HG03571 (cell line): Measurements from ENCODE around the gene SMOC1.
"Not testable (repeated sequence)": the region's sequence is repeated elsewhere in the genome, so short reads cannot be mapped to it uniquely, and the experiment has no call there.

ENCODE experiments used
- ATAC-seq: cut with Tn5 transposase; IDR thresholded peaks from one replicate; pipeline ENCODE4 v1.9.1; 2021; ENCODE audit not compliant: unreplicated experiment

SMOC1 gene

DNA sequence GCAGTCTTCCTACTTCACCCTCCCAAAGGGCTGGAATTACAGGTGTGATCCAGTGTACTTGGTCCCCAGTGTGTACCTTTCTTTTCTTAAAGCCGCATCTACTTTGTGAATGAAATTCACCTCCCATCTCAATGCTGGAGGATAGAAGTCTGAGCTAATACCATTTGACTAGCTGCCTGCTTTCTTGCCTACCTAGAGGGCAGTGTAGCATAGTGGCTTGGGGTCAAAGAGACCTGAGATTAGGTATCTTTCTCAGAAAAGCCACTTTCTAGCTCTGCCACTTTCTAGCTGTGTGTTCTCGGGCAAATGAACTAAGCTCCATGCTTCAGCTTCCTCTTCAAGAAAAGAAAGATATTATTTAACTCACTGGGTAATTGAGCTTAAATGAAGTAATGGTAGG, 16.9 kb downstream of the SMOC1 start:
- no peak for ATAC-seq

DNA sequence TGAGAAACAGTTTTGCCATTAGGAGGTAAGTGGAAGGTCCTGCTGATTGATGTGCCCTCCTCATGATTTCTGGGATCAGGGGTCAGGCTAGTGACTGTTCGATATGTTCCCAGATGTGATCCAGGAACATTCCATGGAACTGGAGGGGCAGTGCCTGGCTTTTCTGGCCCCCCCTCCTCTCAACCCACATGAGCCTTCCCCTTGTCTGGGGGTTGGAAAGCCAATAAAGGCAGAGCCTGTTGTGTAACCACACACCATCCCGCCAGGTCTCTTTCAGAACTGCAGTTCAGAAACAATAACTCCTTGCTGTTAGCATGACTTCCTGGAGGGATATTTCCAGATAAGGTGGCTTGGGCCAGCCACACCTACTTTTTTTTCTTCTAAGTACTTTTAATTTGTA, 17.8 kb downstream of the SMOC1 start:
- ATAC-seq = no peak

DNA sequence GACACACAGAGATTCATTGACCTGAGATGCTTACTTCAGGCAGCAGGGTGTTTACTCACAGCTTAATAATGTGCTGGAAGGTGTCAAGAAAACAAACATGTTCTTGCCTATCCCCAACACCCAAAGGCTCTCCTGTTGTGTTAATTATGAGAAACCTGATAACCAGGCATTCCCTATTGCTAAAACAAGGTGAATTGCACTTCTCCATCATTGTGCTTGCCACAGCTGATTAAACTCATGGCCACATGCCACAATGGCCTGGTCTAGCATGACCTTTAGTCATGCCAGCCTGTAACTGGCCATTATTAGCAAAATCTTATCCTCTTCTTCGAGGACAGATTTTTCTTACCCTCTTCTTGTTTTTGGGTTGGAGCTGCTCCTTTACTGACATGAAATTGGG, 21.4 kb downstream of the SMOC1 start:
- no peak for ATAC-seq

DNA sequence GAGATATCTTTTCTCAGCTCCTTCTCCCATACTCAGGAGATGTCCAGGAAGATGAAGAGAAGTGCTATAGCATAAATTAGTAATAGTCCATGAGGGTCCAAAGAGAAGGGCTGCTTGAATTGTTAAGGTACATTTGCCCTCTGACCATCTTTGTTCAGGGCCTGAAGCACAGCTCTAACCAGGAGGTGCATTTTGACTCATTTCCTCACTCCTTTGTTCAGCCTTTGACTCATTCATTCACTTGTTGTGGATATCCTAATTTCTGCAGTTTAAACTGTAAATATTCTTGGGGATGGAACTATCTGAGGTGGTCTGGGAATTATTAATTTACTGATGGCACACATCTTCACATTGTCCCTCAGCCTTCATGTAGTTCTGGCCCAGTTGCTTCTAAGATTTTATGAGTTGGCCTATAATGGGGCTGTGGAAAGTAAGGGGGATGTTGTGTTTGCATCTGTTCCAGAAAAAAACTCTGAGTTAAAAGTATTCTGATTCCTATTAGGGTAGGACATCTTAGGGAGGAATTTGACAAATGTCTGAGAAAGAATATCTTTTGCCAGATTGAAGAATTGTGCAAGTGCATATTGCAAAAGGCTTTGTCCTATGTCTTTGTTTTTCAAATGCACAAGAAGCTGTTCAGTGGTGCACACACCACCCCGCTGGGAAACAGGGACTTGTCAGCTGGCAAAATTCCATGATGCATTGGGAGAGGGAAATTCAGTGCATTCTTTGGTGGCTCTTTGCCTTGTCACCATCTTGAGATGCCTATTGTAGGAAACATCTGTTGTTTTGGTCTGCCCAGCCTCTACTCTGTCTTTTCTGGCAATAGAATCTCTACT, 22.1 kb downstream of the SMOC1 start:
- ATAC-seq = no peak

DNA sequence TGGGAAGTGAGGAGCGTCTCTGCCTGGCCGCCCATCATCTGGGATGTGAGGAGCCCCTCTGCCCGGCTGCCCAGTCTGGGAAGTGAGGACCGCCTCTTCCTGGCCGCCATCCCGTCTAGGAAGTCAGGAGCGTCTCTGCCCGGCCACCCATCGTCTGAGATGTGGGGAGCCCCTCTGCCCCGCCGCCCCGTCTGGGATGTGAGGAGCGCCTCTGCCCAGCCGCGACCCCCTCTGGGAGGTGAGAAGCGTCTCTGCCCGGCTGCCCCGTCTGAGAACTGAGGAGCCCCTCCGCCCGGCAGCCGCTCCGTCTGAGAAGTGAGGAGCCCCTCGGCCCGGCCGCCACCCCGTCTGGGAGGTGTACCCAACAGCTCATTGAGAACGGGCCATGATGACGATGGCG, 23.8 kb downstream of the SMOC1 start:
- ATAC-seq = not testable (repeated sequence)

DNA sequence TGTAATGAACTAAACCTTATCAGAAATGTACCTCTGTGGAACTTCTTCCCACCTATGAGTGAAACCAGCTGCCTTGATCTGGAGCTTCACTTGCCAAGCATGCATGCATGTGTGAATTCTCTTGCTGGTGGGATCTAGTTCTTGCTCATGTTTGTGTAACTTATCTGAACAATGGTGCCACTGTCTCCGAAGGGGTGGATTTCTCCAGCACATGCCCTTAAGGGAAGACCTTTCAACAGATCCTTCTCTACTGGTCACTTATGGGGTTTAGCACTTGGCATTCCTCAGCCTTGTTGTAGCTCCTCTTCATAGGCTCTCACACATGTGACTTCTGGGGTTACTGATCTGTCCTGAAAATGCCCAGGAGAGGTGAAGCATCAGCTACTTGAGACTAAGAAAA, 25.0 kb downstream of the SMOC1 start:
- no peak for ATAC-seq

DNA sequence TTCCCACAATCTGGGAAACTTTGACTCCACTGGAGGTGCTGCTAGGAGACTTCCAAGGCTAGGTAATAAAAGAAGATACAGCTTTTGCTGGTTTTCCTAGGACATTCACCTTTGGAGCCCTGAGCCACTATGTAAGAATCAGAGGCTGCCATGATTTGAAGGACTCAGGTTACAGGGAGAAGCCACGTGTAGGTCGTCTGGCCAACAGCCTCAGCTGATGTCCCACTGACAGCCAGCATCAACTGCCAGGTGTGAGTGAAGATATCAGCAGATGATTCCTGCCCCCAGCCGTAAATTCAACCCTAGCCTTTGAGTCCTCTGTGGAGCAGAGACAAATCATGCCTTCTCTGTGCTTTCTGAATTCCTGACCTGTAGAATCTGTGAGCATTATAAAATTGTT, 27.0 kb downstream of the SMOC1 start:
- no peak for ATAC-seq

DNA sequence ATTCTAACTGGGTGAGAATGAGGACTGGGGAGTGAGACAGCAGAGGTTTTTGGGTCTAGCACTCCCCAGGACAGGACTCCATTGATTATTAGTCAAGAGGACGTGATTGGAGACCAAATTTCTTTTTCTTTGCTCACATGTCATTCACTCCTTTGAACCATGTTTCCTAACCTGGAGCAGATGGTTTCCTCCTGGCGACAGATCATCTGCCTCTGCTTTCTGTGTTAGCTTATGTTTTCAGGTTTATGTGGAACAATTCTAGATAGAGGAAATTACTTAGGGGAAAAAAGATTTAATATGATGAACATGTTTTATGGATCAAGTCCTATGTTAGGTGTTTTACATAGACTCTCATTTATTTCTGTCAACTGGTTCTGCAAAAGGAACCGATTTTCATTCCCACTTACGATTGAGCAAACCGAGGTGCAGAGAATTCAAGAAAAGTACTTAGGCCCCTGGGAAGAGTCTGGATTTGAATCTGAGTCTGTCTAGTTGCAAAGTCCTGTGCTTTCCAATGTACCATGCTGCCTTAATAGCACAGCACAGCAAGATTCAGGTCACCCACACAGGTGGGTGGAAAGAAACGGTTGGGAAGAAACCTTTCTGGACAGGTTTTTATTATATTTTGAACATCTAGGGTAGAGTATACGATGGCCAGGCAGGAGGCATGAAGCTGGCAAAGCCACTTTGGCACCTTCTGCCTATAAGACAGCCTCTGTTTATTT, 30.8 kb downstream of the SMOC1 start:
- ATAC-seq = no peak

DNA sequence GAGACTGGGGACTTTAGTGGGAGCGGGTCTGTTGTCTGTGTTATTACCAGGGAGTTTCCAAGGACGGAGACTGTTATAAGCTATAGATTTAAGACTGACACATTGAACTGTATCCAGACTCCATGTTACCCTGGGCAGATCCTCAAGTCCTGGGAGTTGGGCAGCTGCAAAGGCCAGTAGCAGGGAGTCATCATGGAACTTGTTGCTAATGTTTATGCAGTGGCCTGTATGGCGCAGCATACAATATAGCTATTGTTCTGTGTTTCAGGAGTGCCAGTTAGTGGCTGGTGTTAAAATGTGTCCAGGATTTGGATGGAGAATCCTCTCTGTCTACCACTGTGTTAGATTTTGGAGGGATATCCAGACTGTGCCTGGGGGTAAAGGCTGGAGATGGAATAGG, 31.7 kb downstream of the SMOC1 start:
- ATAC-seq = no peak

DNA sequence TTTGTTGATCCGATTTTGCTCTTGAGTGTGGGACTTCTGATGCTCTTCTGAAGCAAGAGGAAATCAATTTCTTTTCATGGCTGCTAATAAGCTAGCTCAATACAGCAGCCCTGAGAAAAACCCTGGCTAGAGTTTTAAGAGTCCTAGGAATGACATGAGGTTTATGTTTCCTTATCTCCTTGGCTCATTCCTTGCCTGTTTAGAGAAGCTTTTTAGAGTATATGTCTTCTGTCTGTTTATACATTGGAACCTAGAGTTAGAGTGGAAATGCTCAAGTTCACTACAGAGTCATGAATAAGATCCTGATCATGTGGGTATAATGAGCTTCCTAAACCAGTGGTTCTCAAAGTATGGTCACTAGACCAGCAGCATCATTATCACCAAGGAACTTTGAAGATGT, 34.5 kb downstream of the SMOC1 start:
- no peak for ATAC-seq

DNA sequence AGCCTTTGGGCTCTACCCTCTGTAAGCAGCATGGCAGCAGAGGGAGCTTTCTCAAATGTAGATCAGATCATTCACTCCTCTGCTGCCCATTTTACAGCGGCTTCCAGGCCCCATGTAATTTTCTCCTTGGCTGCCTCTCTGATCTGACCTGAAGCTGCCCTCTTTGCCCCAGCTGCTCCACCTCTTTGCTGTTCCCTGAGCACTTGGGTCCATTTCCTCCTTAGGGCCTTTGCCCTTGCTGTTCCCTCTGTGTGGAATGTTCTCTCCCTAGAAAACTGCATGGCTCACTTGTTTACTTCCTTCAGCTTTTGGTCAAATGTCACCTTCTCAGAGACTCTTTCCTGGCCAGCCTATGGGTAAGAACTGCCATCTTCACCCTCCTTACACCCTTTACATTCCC, 37.2 kb downstream of the SMOC1 start:
- ATAC-seq = no peak

DNA sequence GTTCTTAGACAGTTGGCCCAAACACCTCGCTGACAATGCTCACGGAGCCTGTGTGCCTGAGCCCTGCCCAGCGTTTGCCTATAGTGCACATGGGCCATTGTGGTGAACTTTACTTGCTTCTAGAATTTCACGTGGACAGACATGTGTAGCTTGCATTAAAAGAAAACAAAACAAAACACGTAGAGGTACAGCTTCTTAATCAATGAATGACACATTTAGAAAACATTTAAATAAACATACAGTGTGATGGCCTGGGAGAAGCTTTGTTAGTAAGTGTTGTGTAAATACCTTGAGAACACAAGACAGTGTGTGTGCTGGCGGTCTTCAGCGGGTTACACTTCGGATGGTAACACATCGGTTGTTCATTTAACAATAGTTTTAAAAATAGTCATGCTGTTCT, 38.1 kb downstream of the SMOC1 start:
- no peak for ATAC-seq

DNA sequence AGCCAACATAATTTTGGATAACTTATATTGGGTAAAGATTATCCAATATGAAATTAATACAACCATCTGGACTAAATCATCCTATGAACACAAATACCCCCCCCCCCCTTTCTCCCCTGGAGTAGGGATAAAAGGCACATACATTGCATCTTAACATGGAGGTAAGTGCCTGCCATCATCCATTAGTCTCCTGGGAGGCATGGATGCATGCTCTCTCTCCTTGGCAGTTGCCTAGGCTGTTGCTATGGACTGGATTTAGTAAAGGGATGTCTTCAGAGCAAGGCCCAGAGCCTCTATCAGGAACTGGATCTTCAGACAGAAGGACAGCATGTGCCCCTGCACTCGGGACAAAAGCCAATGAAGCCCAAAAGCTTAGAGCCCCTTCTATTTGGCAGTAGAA, 40.6 kb downstream of the SMOC1 start:
- ATAC-seq = no peak

DNA sequence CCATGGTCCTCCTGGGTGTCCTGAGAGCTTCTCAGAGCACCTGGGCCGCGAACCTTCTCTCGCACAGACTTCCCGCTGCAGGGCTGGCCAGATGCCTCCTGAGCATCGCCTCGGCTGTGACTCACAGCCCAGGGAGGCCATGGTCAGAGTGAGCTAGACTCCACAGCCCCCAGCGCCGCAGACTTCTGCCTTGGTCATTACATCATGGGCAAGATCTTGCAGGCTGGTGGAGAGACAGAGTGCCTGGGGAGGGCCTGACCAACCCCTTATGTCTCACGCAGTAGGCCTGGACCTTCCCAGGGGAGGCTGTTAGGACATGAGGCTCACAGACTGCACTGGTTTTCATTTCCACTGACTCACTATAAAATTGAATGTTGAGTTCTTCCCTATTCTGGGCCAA, 41.8 kb downstream of the SMOC1 start:
- ATAC-seq = no peak

DNA sequence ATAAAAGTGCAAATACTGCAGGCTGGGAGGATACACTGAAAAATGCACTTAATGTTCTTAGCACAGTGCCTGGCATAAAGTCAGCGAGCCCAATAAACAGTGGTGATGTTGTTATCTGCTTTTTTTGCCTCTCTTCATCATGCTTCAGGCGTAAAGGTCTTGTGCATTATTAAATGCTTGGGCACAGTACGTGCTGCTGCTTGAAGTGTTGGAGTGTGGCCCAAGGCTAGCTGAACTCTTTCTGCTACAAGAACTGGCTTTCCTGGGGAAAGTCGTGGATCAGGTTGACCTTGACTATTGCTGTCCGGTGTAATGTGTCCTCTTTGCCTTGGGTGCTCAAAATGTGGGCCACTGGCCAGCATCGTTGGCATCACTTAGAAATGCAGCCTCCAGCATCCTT, 43.0 kb downstream of the SMOC1 start:
- ATAC-seq = no peak

DNA sequence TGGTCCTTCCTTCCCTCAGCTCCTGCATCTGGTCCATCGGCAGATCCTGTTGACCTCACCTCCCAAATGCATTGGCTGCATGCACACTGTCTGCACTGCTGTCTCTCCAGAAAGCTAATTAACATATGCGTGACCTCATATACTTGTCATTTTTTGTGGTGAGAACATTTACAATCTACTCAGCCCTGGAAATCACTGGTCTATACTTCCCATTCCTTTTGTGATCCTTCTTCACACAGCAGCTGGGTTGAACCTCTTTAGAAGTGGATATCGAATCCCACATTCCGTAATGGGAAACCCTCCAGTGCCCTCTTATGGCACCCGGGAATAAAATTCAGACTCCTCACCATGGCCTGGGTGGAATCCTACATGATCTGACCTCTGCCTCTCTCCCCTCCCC, 45.0 kb downstream of the SMOC1 start:
- no peak for ATAC-seq

DNA sequence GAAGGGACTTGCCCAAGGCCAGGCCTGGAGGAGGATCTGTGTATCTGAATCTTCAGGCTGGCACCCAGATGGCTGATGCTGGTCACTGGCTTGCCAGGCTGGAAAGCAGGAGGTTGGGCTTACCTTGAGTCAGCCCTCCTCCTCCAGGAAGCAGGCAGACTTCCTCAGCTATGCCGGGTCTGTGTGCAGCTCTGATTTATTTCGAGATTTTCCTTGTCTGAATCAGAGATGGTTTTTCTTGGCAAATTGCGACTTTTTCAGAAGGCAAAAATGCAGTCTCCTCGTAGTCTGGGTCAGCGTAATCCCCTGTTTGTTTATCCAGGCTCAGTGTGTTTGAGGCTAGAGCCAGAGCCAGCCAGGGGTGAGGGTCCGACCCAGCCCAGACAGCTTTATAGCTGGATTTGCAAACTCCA, 48.9 kb downstream of the SMOC1 start:
- ATAC-seq = no peak

DNA sequence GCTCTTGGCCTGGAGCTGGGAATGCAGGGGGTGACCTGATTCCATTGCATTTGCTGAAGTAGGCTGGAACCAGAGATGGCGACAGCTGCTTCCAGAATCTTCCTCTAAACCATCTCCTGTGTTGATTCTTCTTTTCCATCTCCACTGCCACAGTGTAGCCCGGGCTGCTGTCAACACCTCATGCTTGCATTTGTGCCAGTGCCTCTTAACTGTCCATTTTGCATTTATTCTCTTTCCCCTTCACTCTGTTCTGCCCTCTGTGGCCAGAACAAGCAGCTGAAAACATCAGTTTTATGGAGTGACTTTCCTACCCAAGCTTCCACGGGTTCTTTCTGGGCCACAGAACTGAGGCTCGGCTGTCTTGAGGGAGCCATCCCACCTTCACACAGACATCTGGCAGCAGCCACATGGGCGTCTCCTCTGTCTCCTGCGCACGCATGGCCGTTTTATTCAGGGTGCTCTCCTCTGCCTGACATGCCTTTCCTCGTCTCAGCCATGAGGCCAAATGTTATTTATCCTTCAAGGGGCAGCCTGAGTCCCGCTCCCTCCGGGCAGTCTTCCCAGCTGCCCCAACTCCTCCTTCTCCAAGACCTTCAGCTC, 51.7 kb downstream of the SMOC1 start:
- ATAC-seq = no peak

DNA sequence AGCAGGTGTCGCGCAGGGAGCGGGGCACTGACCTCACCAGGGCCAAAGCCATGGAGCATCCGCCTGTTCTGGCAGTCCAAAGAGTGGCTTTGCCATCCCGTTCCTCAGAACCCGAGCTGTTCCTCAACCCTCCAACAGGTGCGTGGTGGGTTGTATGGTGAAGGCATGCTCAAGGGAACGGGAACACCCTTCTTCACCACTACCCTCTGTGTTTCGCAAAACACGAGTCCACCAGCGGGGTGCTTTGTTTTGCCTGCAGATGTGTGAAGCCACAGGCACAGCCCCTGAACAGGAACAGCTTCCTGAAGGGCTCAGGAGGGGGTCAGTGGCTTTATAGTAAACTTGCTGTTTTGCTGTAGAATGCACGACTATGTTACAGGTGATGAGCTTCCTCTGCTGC, 52.7 kb downstream of the SMOC1 start:
- ATAC-seq = no peak

DNA sequence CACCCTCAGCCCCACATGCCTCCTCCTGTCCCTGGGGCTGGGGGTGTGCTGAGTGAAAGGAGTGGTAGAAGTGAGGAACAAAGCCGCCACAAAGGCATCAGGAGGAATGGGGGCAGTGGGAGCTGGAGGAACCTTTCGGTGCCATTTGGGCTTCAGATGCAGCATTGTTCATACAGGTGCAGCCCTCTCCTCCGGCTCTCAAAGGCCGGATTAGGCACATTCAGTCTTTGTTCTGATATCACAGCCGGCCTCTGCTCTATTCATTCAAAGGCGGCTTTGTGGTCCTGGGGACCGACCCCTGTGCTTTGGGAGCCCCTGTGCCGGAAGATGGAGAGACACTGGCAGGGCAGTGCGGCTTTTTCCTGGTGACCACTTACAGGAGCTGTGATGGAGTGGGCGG, 53.2 kb downstream of the SMOC1 start:
- no peak for ATAC-seq

DNA sequence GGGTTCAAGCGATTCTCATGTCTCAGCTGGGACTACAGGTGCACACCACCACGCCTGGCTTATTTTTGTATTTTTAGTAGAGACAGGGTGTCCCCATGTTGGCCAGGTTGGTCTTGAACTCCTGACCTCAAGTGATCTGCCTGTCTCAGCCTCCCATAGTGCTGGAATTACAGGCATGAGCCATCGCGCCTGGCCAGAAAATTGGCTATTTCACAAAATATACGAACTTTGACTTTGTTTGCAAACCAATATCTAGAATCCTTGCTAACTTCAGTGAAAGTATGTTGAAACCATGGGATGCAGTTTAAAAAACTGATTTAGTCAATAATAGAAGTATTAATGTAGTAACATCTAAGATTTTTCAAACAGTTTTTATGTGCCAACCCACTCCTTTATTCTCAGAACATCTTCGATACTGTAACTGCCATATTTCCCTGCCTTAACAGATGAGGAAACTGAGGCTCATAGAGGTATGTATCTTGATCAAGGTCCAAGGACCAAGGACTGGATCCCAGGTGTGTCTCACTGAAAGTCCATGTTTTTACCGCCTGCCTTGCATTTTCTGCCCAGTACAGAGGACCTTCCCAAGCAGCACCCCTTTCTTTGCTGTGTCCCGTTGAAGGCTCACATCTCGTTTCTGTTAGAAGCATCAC, 54.5 kb downstream of the SMOC1 start:
- no peak for ATAC-seq
